ENCODE data around the gene MT1M.

DNA sequence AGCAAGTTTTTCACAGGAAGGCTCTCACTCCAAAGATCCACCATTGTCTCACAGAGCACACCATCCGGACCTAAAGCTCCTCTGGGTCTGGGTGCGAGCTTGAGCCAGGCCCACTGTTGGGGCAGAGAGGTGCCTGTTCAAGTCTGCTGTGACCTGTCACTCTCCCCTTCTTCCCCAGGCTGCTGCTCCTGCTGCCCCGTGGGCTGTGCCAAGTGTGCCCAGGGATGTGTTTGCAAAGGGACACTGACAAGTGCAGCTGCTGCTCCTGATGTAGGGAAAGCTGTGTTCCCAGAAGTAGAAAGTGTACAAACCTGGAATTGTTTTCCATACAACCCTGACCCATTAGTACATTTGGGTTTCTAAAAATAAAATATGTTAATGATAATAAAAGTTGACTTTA, 45.0 kb downstream of the MT1M start:
- TF ChIP-seq EZH2phosphoT487 (IDR thresholded peaks at IDR 0.05; ENCODE audit: borderline replicate concordance) (no peak), POLR2AphosphoS5 (IDR thresholded peaks at IDR 0.05; ENCODE audit: low read depth, low read length) (no peak), RAD21 (IDR thresholded peaks at IDR 0.05; ENCODE audit: low read depth) (no peak), EZH2 (IDR thresholded peaks at IDR 0.05) (no peak), SP1 (IDR thresholded peaks at IDR 0.05; ENCODE audit: low read depth) (no peak), YY1 (IDR thresholded peaks at IDR 0.05; ENCODE audit: extremely low read depth, insufficient replicate concordance, low read depth, low read length) (no peak)
- TF ChIP-seq, protein P1, sequence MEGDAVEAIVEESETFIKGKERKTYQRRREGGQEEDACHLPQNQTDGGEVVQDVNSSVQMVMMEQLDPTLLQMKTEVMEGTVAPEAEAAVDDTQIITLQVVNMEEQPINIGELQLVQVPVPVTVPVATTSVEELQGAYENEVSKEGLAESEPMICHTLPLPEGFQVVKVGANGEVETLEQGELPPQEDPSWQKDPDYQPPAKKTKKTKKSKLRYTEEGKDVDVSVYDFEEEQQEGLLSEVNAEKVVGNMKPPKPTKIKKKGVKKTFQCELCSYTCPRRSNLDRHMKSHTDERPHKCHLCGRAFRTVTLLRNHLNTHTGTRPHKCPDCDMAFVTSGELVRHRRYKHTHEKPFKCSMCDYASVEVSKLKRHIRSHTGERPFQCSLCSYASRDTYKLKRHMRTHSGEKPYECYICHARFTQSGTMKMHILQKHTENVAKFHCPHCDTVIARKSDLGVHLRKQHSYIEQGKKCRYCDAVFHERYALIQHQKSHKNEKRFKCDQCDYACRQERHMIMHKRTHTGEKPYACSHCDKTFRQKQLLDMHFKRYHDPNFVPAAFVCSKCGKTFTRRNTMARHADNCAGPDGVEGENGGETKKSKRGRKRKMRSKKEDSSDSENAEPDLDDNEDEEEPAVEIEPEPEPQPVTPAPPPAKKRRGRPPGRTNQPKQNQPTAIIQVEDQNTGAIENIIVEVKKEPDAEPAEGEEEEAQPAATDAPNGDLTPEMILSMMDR (IDR thresholded peaks at IDR 0.05 in 2 of 3, conservative IDR thresholded peaks at IDR 0.05 in 1 of 3; ENCODE audit: borderline replicate concordance in 1 of 3, insufficient read depth in 1 of 3, low read depth in 2 of 3, low read length in 2 of 3) = no peak
- TF ChIP-seq, protein P2, sequence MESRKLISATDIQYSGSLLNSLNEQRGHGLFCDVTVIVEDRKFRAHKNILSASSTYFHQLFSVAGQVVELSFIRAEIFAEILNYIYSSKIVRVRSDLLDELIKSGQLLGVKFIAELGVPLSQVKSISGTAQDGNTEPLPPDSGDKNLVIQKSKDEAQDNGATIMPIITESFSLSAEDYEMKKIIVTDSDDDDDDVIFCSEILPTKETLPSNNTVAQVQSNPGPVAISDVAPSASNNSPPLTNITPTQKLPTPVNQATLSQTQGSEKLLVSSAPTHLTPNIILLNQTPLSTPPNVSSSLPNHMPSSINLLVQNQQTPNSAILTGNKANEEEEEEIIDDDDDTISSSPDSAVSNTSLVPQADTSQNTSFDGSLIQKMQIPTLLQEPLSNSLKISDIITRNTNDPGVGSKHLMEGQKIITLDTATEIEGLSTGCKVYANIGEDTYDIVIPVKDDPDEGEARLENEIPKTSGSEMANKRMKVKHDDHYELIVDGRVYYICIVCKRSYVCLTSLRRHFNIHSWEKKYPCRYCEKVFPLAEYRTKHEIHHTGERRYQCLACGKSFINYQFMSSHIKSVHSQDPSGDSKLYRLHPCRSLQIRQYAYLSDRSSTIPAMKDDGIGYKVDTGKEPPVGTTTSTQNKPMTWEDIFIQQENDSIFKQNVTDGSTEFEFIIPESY (IDR thresholded peaks at IDR 0.05; ENCODE audit: extremely low read depth, insufficient replicate concordance, low read length) = no peak
